WTC11 (cell line): ENCODE data around the gene MEFV. TPM values are rescaled to one million over a fixed set of nuclear protein-coding genes. Genes with fewer than 3 reads are reported as not detected.

Source experiments
- ATAC-seq: fragments of 200-7000 bp; cut with Tn5 transposase; 2 replicates; pipeline ENCODE4 v1.10.0; 2021; ENCODE audit warnings: mild to moderate bottlenecking, moderate library complexity
- CTCF ChIA-PET: fragments of 300-600 bp; sonication (Branson Sonifier 250); formaldehyde crosslinking; loops from one replicate; lab custom pipeline; 2021; ENCODE audit warnings: antibody characterized with exemption; lab: Charles Lee
- POLR2A ChIA-PET: fragments of 350-600 bp; sonication (Branson Sonifier 250); formaldehyde crosslinking; loops from one replicate; lab custom pipeline; 2021; ENCODE audit warnings: antibody characterized with exemption; lab: Charles Lee
- DNase-seq: peaks from one replicate; pipeline ENCODE4 v3.0.0; 2021; ENCODE audit warnings: low spot score
- H3K27ac Mint-ChIP-seq: 2 replicates; pipeline ENCODE4 v1.8.0; 2021; ENCODE audit warnings: mixed read lengths
- H3K27me3 Mint-ChIP-seq: 2 replicates; pipeline ENCODE4 v1.8.0; 2021; ENCODE audit warnings: low read depth, mild to moderate bottlenecking, moderate library complexity, mixed read lengths
- H3K36me3 Mint-ChIP-seq: 2 replicates; pipeline ENCODE4 v1.8.0; 2021; ENCODE audit warnings: mixed read lengths
- H3K4me1 Mint-ChIP-seq: 2 replicates; pipeline ENCODE4 v1.8.0; 2022; ENCODE audit warnings: mixed read lengths
- H3K4me3 Mint-ChIP-seq: 2 replicates; pipeline ENCODE4 v1.8.0; 2021; ENCODE audit warnings: mild to moderate bottlenecking, moderate library complexity, mixed read lengths
- H3K9me3 Mint-ChIP-seq: 2 replicates; pipeline ENCODE4 v1.8.0; 2021; ENCODE audit warnings: mixed read lengths
- E2F1 ChIP-seq: sonication (generic); formaldehyde crosslinking; IDR thresholded peaks from 2 replicates; pipeline ENCODE4 v1.8.0; 2022; ENCODE audit warnings: mild to moderate bottlenecking, missing genetic modification reagents
- GRHL2 ChIP-seq: fragments of 250-450 bp; sonication (Bioruptor Pico); IDR thresholded peaks from 2 replicates; pipeline ENCODE4 v1.8.0; 2022; ENCODE audit warnings: mild to moderate bottlenecking, moderate library complexity; ENCODE audit not compliant: insufficient replicate concordance, severe bottlenecking
- IRF2 ChIP-seq: sonication (generic); formaldehyde crosslinking; IDR thresholded peaks from 2 replicates; pipeline ENCODE4 v1.8.0; 2022; ENCODE audit warnings: low read depth, missing genetic modification reagents, borderline replicate concordance
- MAX ChIP-seq: sonication (generic); formaldehyde crosslinking; IDR thresholded peaks from 2 replicates; pipeline ENCODE4 v1.8.0; 2022; ENCODE audit warnings: mild to moderate bottlenecking, missing genetic modification reagents
- MYBL2 ChIP-seq: sonication (generic); formaldehyde crosslinking; IDR thresholded peaks from 2 replicates; pipeline ENCODE4 v1.8.1; 2023; ENCODE audit warnings: mild to moderate bottlenecking, moderate library complexity, missing genetic modification reagents
- NFYB ChIP-seq: sonication (generic); formaldehyde crosslinking; conservative IDR thresholded peaks from 2 replicates; pipeline ENCODE4 v1.8.0; 2022; ENCODE audit warnings: low read depth, missing genetic modification reagents
- NR1H2 ChIP-seq: sonication (generic); formaldehyde crosslinking; IDR thresholded peaks from 2 replicates; pipeline ENCODE4 v1.9.0; 2021; ENCODE audit warnings: mild to moderate bottlenecking, moderate library complexity, missing genetic modification reagents
- PRRX2 ChIP-seq: fragments of 250-450 bp; sonication (Bioruptor Pico); IDR thresholded peaks from 2 replicates; pipeline ENCODE4 v1.8.0; 2021; ENCODE audit warnings: mild to moderate bottlenecking
- TEAD4 ChIP-seq: sonication (generic); formaldehyde crosslinking; IDR thresholded peaks from 2 replicates; pipeline ENCODE4 v1.8.0; 2022; ENCODE audit warnings: mild to moderate bottlenecking, missing genetic modification reagents
- USF2 ChIP-seq: sonication (generic); formaldehyde crosslinking; IDR thresholded peaks from 2 replicates; pipeline ENCODE4 v1.8.1; 2023; ENCODE audit warnings: mild to moderate bottlenecking, missing genetic modification reagents, moderate library complexity
- ZNF263 ChIP-seq: sonication (generic); formaldehyde crosslinking; IDR thresholded peaks from 2 replicates; pipeline ENCODE4 v1.8.1; 2022; ENCODE audit warnings: low read depth, mild to moderate bottlenecking, moderate library complexity, missing genetic modification reagents
- ZNF423 ChIP-seq: fragments of 250-450 bp; sonication (Bioruptor Pico); IDR thresholded peaks from 2 replicates; pipeline ENCODE4 v2.1.2; 2022; ENCODE audit warnings: mild to moderate bottlenecking, moderate library complexity
- total RNA-seq: library from RNA; stranded (reverse); gene quantifications from 3 replicates; pipeline ENCODE4 v1.2.3, GENCODE V29; 2021
- TF ChIP-seq, protein P1 (sequence below): sonication (generic); formaldehyde crosslinking; IDR thresholded peaks from 2 replicates; pipeline ENCODE4 v1.8.0; 2023; ENCODE audit warnings: missing genetic modification reagents, mild to moderate bottlenecking, borderline replicate concordance
- TF ChIP-seq, protein P2 (sequence below): sonication (generic); formaldehyde crosslinking; IDR thresholded peaks from 2 replicates; pipeline ENCODE4 v1.8.1; 2023; ENCODE audit warnings: mild to moderate bottlenecking, missing genetic modification reagents, moderate library complexity
- TF ChIP-seq, protein P3 (sequence below): sonication (generic); formaldehyde crosslinking; IDR thresholded peaks from 2 replicates; pipeline ENCODE4 v1.8.1; 2023; ENCODE audit warnings: mild to moderate bottlenecking, moderate library complexity, missing genetic modification reagents

MEFV gene
- total RNA-seq, 1 experiment from 2014 or later = 0.09 TPM

GRCh38 chr16:3242709-3243108 lies 13.7 kb downstream of the MEFV start (continued):
- TF ChIP-seq E2F1 (no peak), IRF2 (no peak), MYBL2 (CRISPR knock-in tag) (no peak)
- TF ChIP-seq, protein P1, sequence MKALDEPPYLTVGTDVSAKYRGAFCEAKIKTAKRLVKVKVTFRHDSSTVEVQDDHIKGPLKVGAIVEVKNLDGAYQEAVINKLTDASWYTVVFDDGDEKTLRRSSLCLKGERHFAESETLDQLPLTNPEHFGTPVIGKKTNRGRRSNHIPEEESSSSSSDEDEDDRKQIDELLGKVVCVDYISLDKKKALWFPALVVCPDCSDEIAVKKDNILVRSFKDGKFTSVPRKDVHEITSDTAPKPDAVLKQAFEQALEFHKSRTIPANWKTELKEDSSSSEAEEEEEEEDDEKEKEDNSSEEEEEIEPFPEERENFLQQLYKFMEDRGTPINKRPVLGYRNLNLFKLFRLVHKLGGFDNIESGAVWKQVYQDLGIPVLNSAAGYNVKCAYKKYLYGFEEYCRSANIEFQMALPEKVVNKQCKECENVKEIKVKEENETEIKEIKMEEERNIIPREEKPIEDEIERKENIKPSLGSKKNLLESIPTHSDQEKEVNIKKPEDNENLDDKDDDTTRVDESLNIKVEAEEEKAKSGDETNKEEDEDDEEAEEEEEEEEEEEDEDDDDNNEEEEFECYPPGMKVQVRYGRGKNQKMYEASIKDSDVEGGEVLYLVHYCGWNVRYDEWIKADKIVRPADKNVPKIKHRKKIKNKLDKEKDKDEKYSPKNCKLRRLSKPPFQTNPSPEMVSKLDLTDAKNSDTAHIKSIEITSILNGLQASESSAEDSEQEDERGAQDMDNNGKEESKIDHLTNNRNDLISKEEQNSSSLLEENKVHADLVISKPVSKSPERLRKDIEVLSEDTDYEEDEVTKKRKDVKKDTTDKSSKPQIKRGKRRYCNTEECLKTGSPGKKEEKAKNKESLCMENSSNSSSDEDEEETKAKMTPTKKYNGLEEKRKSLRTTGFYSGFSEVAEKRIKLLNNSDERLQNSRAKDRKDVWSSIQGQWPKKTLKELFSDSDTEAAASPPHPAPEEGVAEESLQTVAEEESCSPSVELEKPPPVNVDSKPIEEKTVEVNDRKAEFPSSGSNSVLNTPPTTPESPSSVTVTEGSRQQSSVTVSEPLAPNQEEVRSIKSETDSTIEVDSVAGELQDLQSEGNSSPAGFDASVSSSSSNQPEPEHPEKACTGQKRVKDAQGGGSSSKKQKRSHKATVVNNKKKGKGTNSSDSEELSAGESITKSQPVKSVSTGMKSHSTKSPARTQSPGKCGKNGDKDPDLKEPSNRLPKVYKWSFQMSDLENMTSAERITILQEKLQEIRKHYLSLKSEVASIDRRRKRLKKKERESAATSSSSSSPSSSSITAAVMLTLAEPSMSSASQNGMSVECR (CRISPR knock-in tag) = no peak
- TF ChIP-seq, protein P2, sequence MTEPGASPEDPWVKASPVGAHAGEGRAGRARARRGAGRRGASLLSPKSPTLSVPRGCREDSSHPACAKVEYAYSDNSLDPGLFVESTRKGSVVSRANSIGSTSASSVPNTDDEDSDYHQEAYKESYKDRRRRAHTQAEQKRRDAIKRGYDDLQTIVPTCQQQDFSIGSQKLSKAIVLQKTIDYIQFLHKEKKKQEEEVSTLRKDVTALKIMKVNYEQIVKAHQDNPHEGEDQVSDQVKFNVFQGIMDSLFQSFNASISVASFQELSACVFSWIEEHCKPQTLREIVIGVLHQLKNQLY (CRISPR knock-in tag) = no peak

DNA sequence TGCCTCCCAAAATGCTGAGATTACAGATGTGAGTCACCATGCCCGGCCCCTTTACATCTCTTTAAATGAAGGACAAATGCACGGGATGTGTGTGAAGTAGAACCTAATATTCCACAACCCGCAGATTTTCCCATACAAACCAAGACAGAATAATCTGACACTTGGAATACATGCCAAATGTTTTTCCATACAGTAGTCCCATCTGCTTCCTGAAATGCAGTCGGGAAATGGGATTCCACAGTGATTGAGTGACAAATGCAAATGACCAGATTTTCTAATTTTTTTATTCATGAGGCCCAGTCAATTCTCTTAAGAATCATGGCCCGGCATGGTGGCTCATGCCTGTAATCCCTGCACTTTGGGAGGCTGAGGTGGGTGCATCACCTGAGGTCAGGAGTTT lies 14.7 kb downstream of the MEFV start:
- peaks cover 60% of the 10 kb centered on the region for H3K9me3 Mint-ChIP-seq
- H3K27me3 Mint-ChIP-seq = peaks cover 49% of the 10 kb centered on the region
- no peak overlapping the region for H3K4me3 Mint-ChIP-seq
- no peak for TF ChIP-seq PRRX2 (CRISPR knock-in tag)
- TF ChIP-seq, protein P3, sequence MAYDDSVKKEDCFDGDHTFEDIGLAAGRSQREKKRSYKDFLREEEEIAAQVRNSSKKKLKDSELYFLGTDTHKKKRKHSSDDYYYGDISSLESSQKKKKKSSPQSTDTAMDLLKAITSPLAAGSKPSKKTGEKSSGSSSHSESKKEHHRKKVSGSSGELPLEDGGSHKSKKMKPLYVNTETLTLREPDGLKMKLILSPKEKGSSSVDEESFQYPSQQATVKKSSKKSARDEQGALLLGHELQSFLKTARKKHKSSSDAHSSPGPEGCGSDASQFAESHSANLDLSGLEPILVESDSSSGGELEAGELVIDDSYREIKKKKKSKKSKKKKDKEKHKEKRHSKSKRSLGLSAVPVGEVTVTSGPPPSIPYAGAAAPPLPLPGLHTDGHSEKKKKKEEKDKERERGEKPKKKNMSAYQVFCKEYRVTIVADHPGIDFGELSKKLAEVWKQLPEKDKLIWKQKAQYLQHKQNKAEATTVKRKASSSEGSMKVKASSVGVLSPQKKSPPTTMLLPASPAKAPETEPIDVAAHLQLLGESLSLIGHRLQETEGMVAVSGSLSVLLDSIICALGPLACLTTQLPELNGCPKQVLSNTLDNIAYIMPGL (CRISPR knock-in tag) = no peak
- TF ChIP-seq ZNF423 = no peak
- no peak for TF ChIP-seq USF2
- TF ChIP-seq ZNF263 = no peak
- no peak for TF ChIP-seq NFYB (CRISPR knock-in tag)
- no peak for TF ChIP-seq GRHL2 (CRISPR knock-in tag)
- TF ChIP-seq, protein P1 (CRISPR knock-in tag) = no peak
- no peak for TF ChIP-seq TEAD4
- TF ChIP-seq MAX (CRISPR knock-in tag) = no peak
- TF ChIP-seq NR1H2 (CRISPR knock-in tag) = no peak
- no peak overlapping the region for H3K27ac Mint-ChIP-seq
- H3K36me3 Mint-ChIP-seq = peaks cover 3% of the 10 kb centered on the region; the same call in 1 of the 2 replicates
- no peak for ATAC-seq
- no peaks in the 10 kb centered on the region for H3K4me1 Mint-ChIP-seq
- no peak for DNase-seq
- ChIA-PET CTCF (no interaction called here), POLR2A (no interaction called here)
